Vagina (tissue), 2 donors: ENCODE measurements around the gene ALDH3B1.

Experiments used
- CTCF ChIP-seq, 3 experiments: fragments of 450-650 bp in 2 of 3; fragments of 200-600 bp in 1 of 3; sonication (generic) in 1 of 3; IDR thresholded peaks; one replicate each; pipeline ENCODE4 v1.5.1; 2017 to 2019; ENCODE audit warnings: antibody characterized with exemption in 3 of 3, mild to moderate bottlenecking in 2 of 3, moderate library complexity in 2 of 3
- POLR2A ChIP-seq, 2 donors: fragments of 450-650 bp; IDR thresholded peaks; one replicate each; pipeline ENCODE4 v1.6.1; 2017; ENCODE audit warnings: antibody characterized with exemption in 2 of 2, mild to moderate bottlenecking in 2 of 2, moderate library complexity in 2 of 2

GRCh38 chr11:68016161-68016903, 6.2 kb downstream of the ALDH3B1 start:
- TF ChIP-seq CTCF (IDR thresholded peaks at IDR 0.05): no peak
- TF ChIP-seq POLR2A (IDR thresholded peaks at IDR 0.05): no peak
